ENCODE results near the gene TAF11L13.
"Not testable (repeated sequence)": the region's sequence is repeated elsewhere in the genome, so short reads cannot be mapped to it uniquely, and the experiment has no call there.

DNA sequence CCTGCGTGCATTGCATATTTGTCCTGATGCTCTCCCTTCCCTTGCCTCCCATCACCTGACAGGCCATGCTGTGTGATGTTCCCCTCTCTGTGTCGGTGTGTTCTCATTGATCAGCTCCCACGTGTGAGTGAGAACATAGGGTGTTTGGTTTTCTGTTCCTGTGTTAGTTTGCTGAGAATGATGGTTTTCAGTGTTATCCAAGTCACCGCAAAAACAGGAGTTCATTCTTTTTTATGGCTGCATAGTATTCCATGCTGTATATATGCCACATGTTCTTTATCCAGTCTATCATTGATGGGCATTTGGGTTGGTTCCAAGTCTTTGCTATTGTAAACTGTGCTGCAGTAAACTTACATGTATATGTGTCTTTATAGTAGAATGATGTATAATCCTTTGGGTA is 24.4 kb upstream of the TAF11L13 start:
- not testable (repeated sequence) for TF ChIP-seq SPI1 (IDR thresholded peaks at IDR 0.05; ENCODE audit: low read depth, low read length); TAF1 (IDR thresholded peaks at IDR 0.05; ENCODE audit: low read depth, low read length); POLR2A (IDR thresholded peaks at IDR 0.05; ENCODE audit: low read depth, low read length); PAX5 (IDR thresholded peaks at IDR 0.05; ENCODE audit: insufficient read depth, low read length, severe bottlenecking); POLR2AphosphoS5 (IDR thresholded peaks at IDR 0.05; ENCODE audit: low read depth, low read length)

Data from GM12891 (cell line).